IMR-90 (cell line): ENCODE results near the gene PARD3. TPM values are rescaled to one million over a fixed set of nuclear protein-coding genes. Genes with fewer than 3 reads are reported as not detected.

Source experiments
- ATAC-seq: fragments of 200-7000 bp; cut with Tn5 transposase; 2 replicates; pipeline ENCODE4 v1.9.1; 2020; ENCODE audit warnings: low read depth, mild to moderate bottlenecking, moderate library complexity
- BruUV-seq: library from RNA; stranded (reverse); fragments of 400-500 nt; replicated peaks from 2 replicates; lab custom pipeline; 2021; lab: Mats Ljungman, UMichigan
- CTCF ChIA-PET: fragments of 300-600 bp; formaldehyde crosslinking; extraction: SDS; loops from one replicate; lab custom pipeline; 2021; ENCODE audit warnings: antibody characterized with exemption; lab: Yijun Ruan, JAX
- POLR2A ChIA-PET: fragments of 300-600 bp; sonication (Branson Sonifier 250); formaldehyde crosslinking; loops from one replicate; lab custom pipeline; 2022; ENCODE audit warnings: antibody characterized with exemption; ENCODE audit not compliant: unreplicated experiment; lab: Charles Lee
- DNase-seq: peaks from one replicate; pipeline ENCODE4 v3.0.0; 2013
- H2AFZ ChIP-seq: replicated peaks from 2 replicates; pipeline ENCODE3; 2013; ENCODE audit warnings: low read length, mild to moderate bottlenecking; ENCODE audit not compliant: poor library complexity
- H2AK5ac ChIP-seq: 2 replicates; pipeline ENCODE4 v1.6.1; 2013; ENCODE audit warnings: low read depth, low read length, inconsistent platforms
- H2AK9ac ChIP-seq: replicated peaks from 2 replicates; pipeline ENCODE3; 2013; ENCODE audit warnings: mild to moderate bottlenecking, low read depth, low read length, moderate library complexity; ENCODE audit not compliant: poor library complexity
- H2BK120ac ChIP-seq: 2 replicates; pipeline ENCODE4 v1.6.1; 2013; ENCODE audit warnings: low read depth, low read length, inconsistent platforms
- H2BK15ac ChIP-seq: 3 replicates; pipeline ENCODE4 v1.6.1; 2013; ENCODE audit warnings: low read depth, low read length, inconsistent platforms
- H2BK20ac ChIP-seq: 2 replicates; pipeline ENCODE4 v1.6.1; 2013; ENCODE audit warnings: low read depth, mild to moderate bottlenecking, inconsistent platforms, low read length, moderate library complexity
- H2BK5ac ChIP-seq: 2 replicates; pipeline ENCODE4 v1.6.1; 2013; ENCODE audit warnings: mild to moderate bottlenecking, low read depth, low read length, inconsistent platforms; ENCODE audit not compliant: poor library complexity, severe bottlenecking
- H3K14ac ChIP-seq: replicated peaks from 2 replicates; pipeline ENCODE4 v1.6.1; 2013; ENCODE audit warnings: low read depth, low read length, inconsistent platforms
- H3K18ac ChIP-seq: 2 replicates; pipeline ENCODE4 v1.6.1; 2013; ENCODE audit warnings: low read depth, low read length, control low read depth
- H3K23ac ChIP-seq: 2 replicates; pipeline ENCODE4 v1.6.1; 2013; ENCODE audit warnings: low read depth, low read length, inconsistent platforms
- H3K27ac ChIP-seq: 2 replicates; pipeline ENCODE4 v1.5.1; 2013; ENCODE audit warnings: mild to moderate bottlenecking, control low read depth, low read length; ENCODE audit not compliant: insufficient read depth
- H3K27me3 ChIP-seq: 2 replicates; pipeline ENCODE4 v1.6.1; 2013; ENCODE audit warnings: low read length; ENCODE audit not compliant: control insufficient read depth, insufficient read depth
- H3K36me3 ChIP-seq: 2 replicates; pipeline ENCODE4 v1.6.1; 2013; ENCODE audit warnings: low read length, mixed read lengths; ENCODE audit not compliant: control insufficient read depth, insufficient read depth
- H3K4ac ChIP-seq: 2 replicates; pipeline ENCODE4 v1.6.1; 2013; ENCODE audit warnings: low read depth, low read length, inconsistent platforms
- H3K4me1 ChIP-seq: 2 replicates; pipeline ENCODE4 v1.6.1; 2013; ENCODE audit warnings: low read length, mixed read lengths; ENCODE audit not compliant: control insufficient read depth, insufficient read depth
- H3K4me2 ChIP-seq: 2 replicates; pipeline ENCODE4 v1.6.1; 2013; ENCODE audit warnings: low read depth, mild to moderate bottlenecking, control low read depth, low read length, moderate library complexity
- H3K4me3 ChIP-seq: 2 replicates; pipeline ENCODE4 v1.5.1; 2013; ENCODE audit warnings: low read depth, mild to moderate bottlenecking, control low read depth, low read length, moderate library complexity; ENCODE audit not compliant: insufficient read depth
- H3K56ac ChIP-seq: 2 replicates; pipeline ENCODE4 v1.6.1; 2013; ENCODE audit warnings: low read length, inconsistent platforms; ENCODE audit not compliant: insufficient read depth; ENCODE audit errors: extremely low read depth
- H3K79me1 ChIP-seq, 2 experiments: 2 replicates each; pipeline ENCODE4 v1.6.1; 2013; ENCODE audit warnings: low read length in 2 of 2, inconsistent platforms in 1 of 2, low read depth in 1 of 2
- H3K9ac ChIP-seq: 2 replicates; pipeline ENCODE4 v1.6.1; 2013; ENCODE audit warnings: low read depth, low read length, control low read depth
- H3K9me1 ChIP-seq: 2 replicates; pipeline ENCODE4 v1.6.1; 2013; ENCODE audit warnings: low read length, inconsistent platforms; ENCODE audit not compliant: insufficient read depth
- H3K9me3 ChIP-seq: 2 replicates; pipeline ENCODE4 v1.6.1; 2013; ENCODE audit warnings: low read length; ENCODE audit not compliant: control insufficient read depth, insufficient read depth
- H4K20me1 ChIP-seq: 2 replicates; pipeline ENCODE4 v1.6.1; 2013; ENCODE audit warnings: low read length, inconsistent platforms; ENCODE audit not compliant: insufficient read depth
- H4K5ac ChIP-seq: 2 replicates; pipeline ENCODE4 v1.6.1; 2013; ENCODE audit warnings: mild to moderate bottlenecking, low read depth, low read length, control low read depth
- H4K8ac ChIP-seq, 2 experiments: 2 replicates each; pipeline ENCODE4 v1.6.1; 2013; ENCODE audit warnings: low read depth in 2 of 2, low read length in 2 of 2, control low read depth in 1 of 2, inconsistent platforms in 1 of 2
- H4K91ac ChIP-seq: 2 replicates; pipeline ENCODE4 v1.6.1; 2013; ENCODE audit warnings: low read depth, low read length, inconsistent platforms; ENCODE audit not compliant: insufficient read depth
- BHLHE40 ChIP-seq: fragments of 150-350 bp; IDR thresholded peaks from 2 replicates; pipeline ENCODE4 v1.6.1; 2016; ENCODE audit warnings: mild to moderate bottlenecking, low read depth, low read length
- FOS ChIP-seq: fragments of 150-350 bp; IDR thresholded peaks from 2 replicates; pipeline ENCODE4 v1.6.1; 2016; ENCODE audit warnings: low read depth, low read length
- MAZ ChIP-seq: IDR thresholded peaks from 2 replicates; pipeline ENCODE4 v1.6.1; 2012; ENCODE audit warnings: low read depth, mild to moderate bottlenecking, low read length, improper control_type of control experiment, moderate library complexity, borderline replicate concordance
- NFE2L2 ChIP-seq: fragments of 150-350 bp; IDR thresholded peaks from 2 replicates; pipeline ENCODE4 v1.6.1; 2016; ENCODE audit warnings: low read depth, mild to moderate bottlenecking, low read length
- POLR2A ChIP-seq: IDR thresholded peaks from 2 replicates; pipeline ENCODE4 v1.6.1; 2012; ENCODE audit warnings: mild to moderate bottlenecking, low read depth, low read length
- RAD21 ChIP-seq: IDR thresholded peaks from 2 replicates; pipeline ENCODE4 v1.6.1; 2012; ENCODE audit warnings: low read length, improper control_type of control experiment
- RCOR1 ChIP-seq: IDR thresholded peaks from 2 replicates; pipeline ENCODE4 v1.6.1; 2012; ENCODE audit warnings: mild to moderate bottlenecking, low read length, improper control_type of control experiment; ENCODE audit not compliant: insufficient replicate concordance
- RFX5 ChIP-seq: IDR thresholded peaks from 2 replicates; pipeline ENCODE4 v1.8.0; 2012; ENCODE audit warnings: low read depth, mild to moderate bottlenecking, low read length, moderate library complexity
- SMC3 ChIP-seq: fragments of 150-350 bp; IDR thresholded peaks from 2 replicates; pipeline ENCODE4 v1.6.1; 2016; ENCODE audit warnings: low read depth, mild to moderate bottlenecking, antibody characterized with exemption, low read length, moderate library complexity
- WGBS, 2 experiments: methylation state at CpG; one replicate each; pipeline versions ENCODE4 v1.1.5 to v1.1.7; 2013; ENCODE audit warnings: missing lambda C conversion rate in 2 of 2; ENCODE audit not compliant: insufficient read length in 1 of 2; ENCODE audit errors: extremely low coverage in 2 of 2; 5-methylcytosine and 5-hydroxymethylcytosine counted together
- dilution Hi-C: fragments of 300-500 bp; cut with HindIII; formaldehyde crosslinking; loops from one replicate; pipeline ENCODE4 v1.14.3; 2018; ENCODE audit warnings: low sequenced_read_pairs; ENCODE audit not compliant: unreplicated experiment
- in situ Hi-C: fragments of 300-500 bp; cut with MboI; formaldehyde crosslinking; loops from 3 replicates; pipeline ENCODE4 v1.14.3; 2019; ENCODE audit warnings: low sequenced_read_pairs, inconsistent platforms, mixed read lengths
- intact Hi-C: fragments of 100-400 bp; cut with micrococcal nuclease; formaldehyde crosslinking; loops from 2 replicates; pipeline ENCODE4 v1.10.0; 2022
- polyA plus RNA-seq, 3 experiments: library from polyadenylated mRNA; depleted of rRNA; stranded (reverse); fragments of >200 nt; gene quantifications; 2 replicates each; pipeline ENCODE4 v1.2.3, GENCODE V29; 2012; ENCODE audit warnings: low replicate concordance in 1 of 3
- total RNA-seq: library from RNA; depleted of rRNA; stranded (reverse); fragments of >200 nt; gene quantifications from 2 replicates; pipeline ENCODE4 v1.2.3, GENCODE V29; 2012
- TF ChIP-seq, protein P1 (sequence below): conservative IDR thresholded peaks from 2 replicates; pipeline ENCODE4 v1.5.1; 2012; ENCODE audit warnings: mild to moderate bottlenecking, low read depth, low read length, improper control_type of control experiment
- TF ChIP-seq, protein P2 (sequence below): fragments of 150-350 bp; IDR thresholded peaks from 2 replicates; pipeline ENCODE4 v1.6.1; 2017; ENCODE audit warnings: mild to moderate bottlenecking, antibody characterized with exemption, low read length, low read depth
- TF ChIP-seq, protein P3 (sequence below): fragments of 150-350 bp; IDR thresholded peaks from 2 replicates; pipeline ENCODE4 v1.6.1; 2016; ENCODE audit warnings: low read depth, mild to moderate bottlenecking, low read length, moderate library complexity, borderline replicate concordance

PARD3 gene
- total and polyA plus RNA-seq, 2 of the 4 experiments (the other 2 are of a cell fraction): 14.6 to 37.5 TPM

DNA sequence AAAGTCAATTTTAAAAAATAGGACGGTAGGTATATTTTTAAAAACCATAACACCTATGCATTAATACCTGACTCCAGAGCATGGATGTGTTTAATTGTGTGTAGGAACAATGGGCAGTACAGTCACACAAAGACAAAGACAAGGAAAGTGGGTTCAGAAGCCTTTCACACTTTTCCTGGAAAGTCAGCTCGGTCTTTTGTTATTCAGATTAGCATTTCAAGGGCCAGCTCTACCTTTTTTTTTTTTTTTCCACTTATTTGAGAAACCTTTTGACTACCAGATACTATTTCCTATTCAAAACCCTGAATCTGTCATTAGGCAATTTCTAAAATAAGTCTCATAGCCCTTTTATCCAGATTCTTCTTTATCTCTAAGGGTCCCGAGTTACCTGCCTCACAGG, 401.9 kb downstream of the PARD3 start:
- Histone ChIP-seq H2BK20ac (no peak overlapping the region), H3K9me1 (peaks cover 2% of the 10 kb centered on the region; the same call in 1 of the 2 replicates), H3K9ac (no peak overlapping the region), H2BK5ac (no peak overlapping the region), H3K4me2 (no peak overlapping the region), H3K79me1 (peaks cover 0 to 5% of the 10 kb centered on the region in 2 experiments; a peak in 1 of 4 replicates), H4K8ac (no peak overlapping the region), H3K4me3 (no peak overlapping the region), H2AK9ac (no peak overlapping the region), H4K20me1 (no peaks in the 10 kb centered on the region), H3K4me1 (no peaks in the 10 kb centered on the region), H3K18ac (no peak overlapping the region), H4K91ac (no peak overlapping the region), H3K56ac (no peak overlapping the region), H3K27me3 (no peaks in the 10 kb centered on the region), H3K23ac (no peak overlapping the region), H2BK15ac (no peak overlapping the region), H2AK5ac (no peak overlapping the region), H3K4ac (no peak overlapping the region), H3K14ac (no peak overlapping the region), H3K27ac (no peak overlapping the region), H2BK120ac (no peak overlapping the region), H2AFZ (no peak overlapping the region), H3K36me3 (no peaks in the 10 kb centered on the region), H3K9me3 (no peaks in the 10 kb centered on the region), H4K5ac (no peak overlapping the region)
- ChIA-PET POLR2A (interaction anchor here (0.6 kb wide), 1 partner anchor 84 kb away, joined by 3 read pairs; no protein-coding TSS in a partner anchor), CTCF (no interaction called here)
- ATAC-seq (no peak), DNase-seq (no peak)
- BruUV-seq: no TSS peak
- dilution Hi-C loops (no loop called here), intact Hi-C loops (no loop called here), in situ Hi-C loops (no loop called here)
- no CpG with 5 or more reads among the region's 3 CpGs for WGBS, 2 experiments
- TF ChIP-seq MAZ (no peak), BHLHE40 (no peak), FOS (no peak), NFE2L2 (no peak), RAD21 (no peak), SMC3 (no peak), RCOR1 (no peak), POLR2A (no peak), RFX5 (no peak)
- TF ChIP-seq, protein P1, sequence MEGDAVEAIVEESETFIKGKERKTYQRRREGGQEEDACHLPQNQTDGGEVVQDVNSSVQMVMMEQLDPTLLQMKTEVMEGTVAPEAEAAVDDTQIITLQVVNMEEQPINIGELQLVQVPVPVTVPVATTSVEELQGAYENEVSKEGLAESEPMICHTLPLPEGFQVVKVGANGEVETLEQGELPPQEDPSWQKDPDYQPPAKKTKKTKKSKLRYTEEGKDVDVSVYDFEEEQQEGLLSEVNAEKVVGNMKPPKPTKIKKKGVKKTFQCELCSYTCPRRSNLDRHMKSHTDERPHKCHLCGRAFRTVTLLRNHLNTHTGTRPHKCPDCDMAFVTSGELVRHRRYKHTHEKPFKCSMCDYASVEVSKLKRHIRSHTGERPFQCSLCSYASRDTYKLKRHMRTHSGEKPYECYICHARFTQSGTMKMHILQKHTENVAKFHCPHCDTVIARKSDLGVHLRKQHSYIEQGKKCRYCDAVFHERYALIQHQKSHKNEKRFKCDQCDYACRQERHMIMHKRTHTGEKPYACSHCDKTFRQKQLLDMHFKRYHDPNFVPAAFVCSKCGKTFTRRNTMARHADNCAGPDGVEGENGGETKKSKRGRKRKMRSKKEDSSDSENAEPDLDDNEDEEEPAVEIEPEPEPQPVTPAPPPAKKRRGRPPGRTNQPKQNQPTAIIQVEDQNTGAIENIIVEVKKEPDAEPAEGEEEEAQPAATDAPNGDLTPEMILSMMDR: no peak
- TF ChIP-seq, protein P2, sequence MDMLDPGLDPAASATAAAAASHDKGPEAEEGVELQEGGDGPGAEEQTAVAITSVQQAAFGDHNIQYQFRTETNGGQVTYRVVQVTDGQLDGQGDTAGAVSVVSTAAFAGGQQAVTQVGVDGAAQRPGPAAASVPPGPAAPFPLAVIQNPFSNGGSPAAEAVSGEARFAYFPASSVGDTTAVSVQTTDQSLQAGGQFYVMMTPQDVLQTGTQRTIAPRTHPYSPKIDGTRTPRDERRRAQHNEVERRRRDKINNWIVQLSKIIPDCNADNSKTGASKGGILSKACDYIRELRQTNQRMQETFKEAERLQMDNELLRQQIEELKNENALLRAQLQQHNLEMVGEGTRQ: no peak
- TF ChIP-seq, protein P3, sequence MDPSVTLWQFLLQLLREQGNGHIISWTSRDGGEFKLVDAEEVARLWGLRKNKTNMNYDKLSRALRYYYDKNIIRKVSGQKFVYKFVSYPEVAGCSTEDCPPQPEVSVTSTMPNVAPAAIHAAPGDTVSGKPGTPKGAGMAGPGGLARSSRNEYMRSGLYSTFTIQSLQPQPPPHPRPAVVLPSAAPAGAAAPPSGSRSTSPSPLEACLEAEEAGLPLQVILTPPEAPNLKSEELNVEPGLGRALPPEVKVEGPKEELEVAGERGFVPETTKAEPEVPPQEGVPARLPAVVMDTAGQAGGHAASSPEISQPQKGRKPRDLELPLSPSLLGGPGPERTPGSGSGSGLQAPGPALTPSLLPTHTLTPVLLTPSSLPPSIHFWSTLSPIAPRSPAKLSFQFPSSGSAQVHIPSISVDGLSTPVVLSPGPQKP: no peak
